AG08395 (cell line): ENCODE data around the gene KCNIP1.

Experiments
- DNase-seq: peaks from one replicate; pipeline ENCODE4 v3.0.0; 2012; ENCODE audit warnings: mixed read lengths, low spot score

Gene KCNIP1

GRCh38 chr5:170563824-170564567, 60.2 kb downstream of the KCNIP1 start:
- no peak for DNase-seq

GRCh38 chr5:170565072-170565471, 61.3 kb downstream of the KCNIP1 start:
- no peak for DNase-seq

- no peak for DNase-seq
Measured at GRCh38 chr5:170569101-170569500, 65.3 kb downstream of the KCNIP1 start.

- no peak for DNase-seq
Measured at GRCh38 chr5:170570476-170570875, 66.7 kb downstream of the KCNIP1 start.

DNA sequence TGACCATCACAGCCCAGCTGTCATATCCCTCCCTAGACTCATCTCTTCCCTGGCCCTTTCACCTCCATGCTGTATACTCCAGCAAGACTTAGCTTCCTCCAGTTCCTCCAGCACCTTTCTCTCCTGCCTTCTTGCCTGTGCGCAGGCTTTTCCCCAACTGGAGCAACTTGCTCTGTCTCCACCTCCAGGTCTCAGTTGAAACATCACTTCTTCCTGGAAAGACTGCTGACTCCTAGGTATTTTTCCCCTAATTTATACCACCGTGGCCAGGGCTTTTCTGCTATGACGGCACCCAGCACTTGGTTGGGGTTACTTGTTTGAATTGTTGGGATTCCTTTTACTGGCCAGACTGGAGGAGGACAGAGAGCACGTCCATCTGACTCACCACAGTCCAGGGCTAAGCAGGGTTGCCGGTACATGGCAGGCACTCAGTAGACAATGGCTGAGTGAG, 67.5 kb downstream of the KCNIP1 start:
- DNase-seq = peak; percentile 80

DNA sequence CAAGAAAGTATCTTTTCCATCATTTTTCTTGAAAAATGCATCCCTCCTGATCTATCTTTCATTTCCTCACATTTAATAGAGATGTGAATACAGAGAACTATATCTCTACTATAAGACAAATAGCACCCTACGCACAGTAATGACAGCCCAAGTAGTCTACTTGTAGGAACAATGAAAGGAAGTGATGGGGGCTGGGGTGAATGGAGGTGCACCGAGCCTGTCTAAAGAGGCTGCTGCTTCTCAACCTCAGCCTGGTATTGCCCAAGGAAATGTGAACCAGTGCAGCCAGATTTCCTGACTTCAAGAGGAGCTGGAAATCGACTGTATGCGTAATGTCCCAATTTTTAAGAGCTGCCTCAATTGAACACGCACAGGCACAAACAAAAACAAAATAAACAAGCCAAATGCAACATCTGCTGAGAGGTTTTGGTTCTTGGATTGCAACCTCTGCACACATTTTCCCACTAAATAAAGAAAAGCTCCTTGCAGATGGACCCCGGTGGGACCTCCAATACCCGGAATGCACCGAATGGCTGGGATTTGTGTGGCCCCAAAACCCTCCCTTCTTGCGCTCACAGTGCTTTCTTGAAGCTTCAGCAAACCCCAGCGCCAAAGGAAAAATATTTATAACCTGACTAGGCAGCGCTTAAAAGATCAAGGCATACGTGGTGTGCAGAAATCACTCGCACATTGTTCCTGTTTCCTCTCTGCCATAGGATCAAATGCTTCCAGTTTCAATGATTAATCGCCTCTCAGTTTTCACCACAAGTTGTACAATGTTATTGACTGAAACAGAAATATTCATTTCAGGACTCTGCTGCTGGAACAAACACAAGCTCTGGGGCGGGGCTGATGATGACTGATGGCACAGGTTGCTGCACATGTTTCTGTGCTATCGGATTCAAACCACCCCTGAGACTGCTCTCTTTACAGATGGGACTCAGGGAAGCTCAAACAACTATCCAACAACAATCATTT, 68.3 kb downstream of the KCNIP1 start:
- no peak for DNase-seq

DNA sequence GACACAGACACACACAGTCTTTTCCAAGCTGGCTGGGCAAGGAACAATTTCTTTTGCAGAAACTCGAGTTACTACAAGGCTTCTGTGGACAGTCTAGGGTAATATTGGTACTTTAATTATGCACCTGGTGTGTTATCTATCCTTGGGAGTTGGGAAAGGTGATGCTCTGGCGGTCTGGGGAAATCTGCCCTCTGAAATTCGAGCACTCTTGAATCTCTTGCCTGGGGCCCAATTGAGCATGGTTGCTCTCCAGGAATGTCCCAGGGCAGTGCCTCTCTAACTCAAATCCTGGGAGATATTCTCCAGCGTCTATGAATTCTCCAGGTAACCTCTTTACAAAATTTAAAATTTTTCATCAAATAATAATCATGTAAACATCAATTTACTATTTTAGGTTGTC, 69.3 kb downstream of the KCNIP1 start:
- no peak for DNase-seq

DNA sequence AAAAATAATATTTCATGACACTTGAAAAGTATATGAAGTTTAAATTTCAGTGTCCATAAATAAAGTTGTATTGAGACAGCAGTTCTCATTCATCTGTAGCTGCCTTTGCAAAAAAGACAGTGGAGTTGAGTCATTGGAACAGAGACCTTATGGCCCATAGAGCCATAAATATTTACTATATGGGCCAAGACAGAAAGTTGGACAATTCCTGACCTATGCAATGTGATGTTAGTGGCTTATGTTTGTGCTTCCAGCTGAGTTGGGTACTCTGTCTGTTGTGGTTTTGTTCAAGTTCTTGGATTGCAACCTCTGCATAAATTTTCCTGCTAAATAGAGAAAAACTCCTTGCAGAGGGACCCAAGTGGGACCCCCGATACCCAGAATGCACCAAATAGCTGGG, 69.8 kb downstream of the KCNIP1 start:
- DNase-seq = no peak

- DNase-seq = peak; percentile 26
Measured at GRCh38 chr5:170576602-170577535, 73.0 kb downstream of the KCNIP1 start.

GRCh38 chr5:170579601-170580000, 75.8 kb downstream of the KCNIP1 start:
- DNase-seq = no peak

GRCh38 chr5:170581211-170581610, 77.4 kb downstream of the KCNIP1 start:
- DNase-seq = no peak

DNA sequence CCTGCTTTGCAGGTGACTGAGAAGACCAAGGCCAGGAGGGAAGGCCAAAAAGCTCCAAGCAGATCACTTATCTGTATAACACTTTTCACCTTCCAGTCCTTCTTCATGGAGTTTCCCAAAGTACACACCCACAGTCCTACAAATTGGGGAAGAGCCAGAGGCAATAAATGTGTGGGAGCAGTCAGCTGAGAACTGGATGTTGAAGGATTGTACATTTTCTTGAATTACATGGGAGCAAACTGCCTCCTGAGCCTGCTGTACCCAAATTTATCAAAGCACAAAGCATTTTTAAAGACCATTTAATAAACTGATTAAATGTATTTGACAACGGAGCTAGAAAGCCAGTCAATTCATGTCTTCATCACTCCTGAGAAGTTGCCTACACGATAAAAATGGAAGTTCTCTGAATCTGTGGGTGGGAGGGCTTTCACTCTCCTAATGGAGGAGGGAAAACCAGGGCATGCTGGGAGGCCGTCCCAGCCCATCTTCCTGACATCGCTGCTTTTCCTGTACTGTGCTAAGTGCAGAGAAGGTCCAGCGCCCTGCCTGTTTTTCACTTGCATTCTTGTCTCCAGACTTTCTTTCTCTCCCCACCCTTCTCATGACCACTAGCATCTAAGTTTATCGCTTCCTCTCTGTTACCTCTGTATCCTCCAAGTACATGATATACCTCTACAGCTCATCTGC, 79.0 kb downstream of the KCNIP1 start:
- no peak for DNase-seq

GRCh38 chr5:170584003-170584402, 80.2 kb downstream of the KCNIP1 start:
- no peak for DNase-seq

- DNase-seq = no peak
Measured at GRCh38 chr5:170584450-170585058, 80.7 kb downstream of the KCNIP1 start.

DNA sequence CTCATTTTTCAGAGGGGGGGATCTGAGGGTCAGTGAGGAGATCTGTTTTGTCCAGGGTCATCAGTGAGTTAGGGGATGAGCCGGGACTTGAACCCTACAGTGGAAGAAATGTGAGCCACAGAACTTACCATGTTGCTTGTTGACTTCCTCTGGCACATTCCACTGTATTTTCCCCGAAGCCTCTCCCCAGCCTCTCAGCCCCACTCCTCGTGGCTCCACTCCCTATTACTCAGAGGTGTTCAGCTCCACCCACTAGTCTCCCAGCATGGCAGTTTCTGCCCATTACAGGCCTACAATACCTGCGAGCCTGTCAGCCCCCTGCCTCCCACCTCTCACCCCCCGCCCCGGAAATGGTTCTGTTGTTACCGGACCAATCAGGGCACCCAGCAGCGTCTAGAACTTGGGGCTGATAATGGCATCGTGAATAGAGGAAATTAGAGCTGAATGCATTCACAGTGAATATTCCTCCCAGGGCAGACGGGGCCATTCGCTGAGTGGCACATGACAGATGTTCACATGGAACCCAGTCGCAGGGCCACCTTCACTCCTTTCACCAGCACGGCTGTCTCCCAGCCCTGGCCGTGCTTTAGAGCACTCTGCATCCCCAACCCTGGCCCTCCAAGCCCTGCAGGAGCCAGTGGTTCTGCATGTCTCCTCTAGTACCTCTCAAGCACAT, 81.6 kb downstream of the KCNIP1 start:
- no peak for DNase-seq

- no peak for DNase-seq
Measured at GRCh38 chr5:170587808-170588207, 84.0 kb downstream of the KCNIP1 start.

DNA sequence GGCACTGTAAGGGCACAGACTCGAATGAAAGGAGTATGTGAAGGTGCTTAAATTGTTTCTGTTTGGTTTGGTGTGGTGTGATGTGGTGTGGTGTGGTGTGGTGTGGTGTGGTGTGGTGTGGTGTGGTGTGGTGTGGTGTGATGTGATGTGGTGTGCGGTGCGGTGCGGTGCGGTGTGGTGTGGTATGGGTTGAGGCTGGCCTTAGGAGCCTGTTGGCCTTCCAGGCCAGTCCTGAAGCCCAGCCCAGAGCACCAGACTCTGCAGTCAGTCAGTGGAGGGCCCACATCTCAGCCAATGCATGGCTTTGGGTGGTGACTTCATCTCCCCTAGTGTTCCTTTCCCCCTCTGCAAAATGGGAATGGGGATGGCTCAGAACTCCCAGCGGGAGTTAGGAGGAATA, 85.8 kb downstream of the KCNIP1 start:
- DNase-seq = no peak

GRCh38 chr5:170590566-170590965, 86.7 kb downstream of the KCNIP1 start:
- no peak for DNase-seq

- DNase-seq = no peak
Measured at GRCh38 chr5:170591054-170591453, 87.2 kb downstream of the KCNIP1 start.

DNA sequence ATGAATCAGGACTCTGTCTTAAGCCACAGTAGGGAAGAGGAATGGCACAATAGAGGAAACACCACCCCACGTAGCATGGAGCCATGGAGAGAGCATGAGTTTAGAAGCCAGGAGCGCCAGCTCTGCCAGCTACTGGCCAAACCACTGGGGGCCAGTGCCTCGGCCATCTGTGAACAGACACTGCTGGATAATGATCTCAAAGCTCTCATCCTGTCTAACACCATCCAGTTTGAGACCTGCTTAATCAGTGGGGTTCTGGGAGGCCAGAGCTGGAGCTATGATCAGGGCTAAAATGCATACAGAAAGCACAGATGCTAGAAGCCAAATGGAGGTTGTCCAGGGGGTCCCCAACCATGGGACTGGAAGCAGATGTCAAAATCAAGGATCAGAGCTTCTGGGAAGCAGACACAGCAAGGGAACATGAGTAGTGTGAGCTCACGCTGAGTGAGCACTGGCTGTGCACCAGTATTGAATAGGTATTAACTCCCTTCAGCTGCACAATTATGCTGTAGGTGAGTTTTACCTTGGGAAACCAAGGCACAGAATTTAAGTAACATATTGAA, 92.7 kb downstream of the KCNIP1 start:
- no peak for DNase-seq
